Type B pancreatic cell (in vitro differentiated cells): ENCODE data around the gene AHRR. TPM values are rescaled to one million over a fixed set of nuclear protein-coding genes. Genes with fewer than 3 reads are reported as not detected.
A peak's percentile ranks its signal among the peaks of the same experiment; 100 is the strongest.

Experiments
- DNase-seq: peaks from one replicate; pipeline ENCODE4 v3.0.0; 2021; ENCODE audit warnings: mixed read lengths; ENCODE audit not compliant: unreplicated experiment; ENCODE audit errors: extremely low spot score
- H3K27ac Mint-ChIP-seq: 2 replicates; pipeline ENCODE4 v1.8.0; 2021; ENCODE audit warnings: mild to moderate bottlenecking, mixed read lengths
- H3K27me3 Mint-ChIP-seq: 2 replicates; pipeline ENCODE4 v1.8.0; 2021; ENCODE audit warnings: mixed read lengths
- H3K36me3 Mint-ChIP-seq: 2 replicates; pipeline ENCODE4 v1.8.0; 2021; ENCODE audit warnings: mixed read lengths
- H3K4me1 Mint-ChIP-seq: one replicate; pipeline ENCODE4 v1.8.0; 2021; ENCODE audit warnings: mixed read lengths; ENCODE audit not compliant: unreplicated experiment
- H3K4me3 Mint-ChIP-seq: 2 replicates; pipeline ENCODE4 v1.8.0; 2021; ENCODE audit warnings: mild to moderate bottlenecking, mixed read lengths
- H3K9me3 Mint-ChIP-seq: 2 replicates; pipeline ENCODE4 v1.8.0; 2021; ENCODE audit warnings: mixed read lengths
- total RNA-seq: library from RNA; stranded (reverse); gene quantifications from 2 replicates; pipeline ENCODE4 v1.2.1, GENCODE V29; 2021; ENCODE audit warnings: low replicate concordance
- TF ChIP-seq, protein P1 (sequence below): fragments of 200-600 bp; sonication (generic); conservative IDR thresholded peaks from 2 replicates; pipeline ENCODE4 v1.5.0; 2021; ENCODE audit warnings: antibody characterized with exemption, mild to moderate bottlenecking

AHRR gene
- total RNA-seq, 1 donor from 2014 or later: 13.4 TPM

DNA sequence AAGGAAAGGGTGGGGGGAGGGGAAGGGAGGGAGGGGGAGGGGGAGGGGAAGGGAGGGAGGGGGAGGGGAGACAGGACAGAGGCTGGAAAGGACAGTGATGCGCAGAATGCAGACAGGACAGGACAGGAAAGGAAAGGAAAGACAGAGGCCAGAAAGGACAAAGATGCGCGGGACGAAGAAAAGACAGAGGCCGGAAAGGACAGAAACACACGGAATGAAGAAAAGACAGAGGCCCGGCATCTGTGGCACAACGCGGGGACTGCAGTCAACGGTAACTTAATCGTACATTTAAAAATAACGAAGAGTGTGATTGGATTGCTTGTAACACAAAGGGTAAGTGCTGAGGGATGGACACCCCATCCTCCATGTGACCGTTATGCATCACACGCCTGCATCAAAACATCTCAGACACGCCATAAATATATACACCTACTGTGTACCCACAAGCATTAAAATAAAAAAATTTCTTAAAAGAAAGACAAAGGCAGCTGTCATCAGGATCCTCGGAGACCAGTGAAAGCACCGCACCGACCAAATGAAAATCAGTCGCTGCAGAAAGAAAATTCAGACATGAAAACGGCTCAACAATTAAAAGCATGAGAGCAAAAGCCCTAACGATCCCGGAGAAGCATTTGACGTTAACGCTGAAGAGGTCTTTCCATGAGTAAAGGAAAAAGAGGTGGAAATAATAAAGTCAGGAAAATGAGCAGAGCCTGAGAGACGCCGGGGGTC lies 68.5 kb downstream of the AHRR start:
- TF ChIP-seq, protein P1, sequence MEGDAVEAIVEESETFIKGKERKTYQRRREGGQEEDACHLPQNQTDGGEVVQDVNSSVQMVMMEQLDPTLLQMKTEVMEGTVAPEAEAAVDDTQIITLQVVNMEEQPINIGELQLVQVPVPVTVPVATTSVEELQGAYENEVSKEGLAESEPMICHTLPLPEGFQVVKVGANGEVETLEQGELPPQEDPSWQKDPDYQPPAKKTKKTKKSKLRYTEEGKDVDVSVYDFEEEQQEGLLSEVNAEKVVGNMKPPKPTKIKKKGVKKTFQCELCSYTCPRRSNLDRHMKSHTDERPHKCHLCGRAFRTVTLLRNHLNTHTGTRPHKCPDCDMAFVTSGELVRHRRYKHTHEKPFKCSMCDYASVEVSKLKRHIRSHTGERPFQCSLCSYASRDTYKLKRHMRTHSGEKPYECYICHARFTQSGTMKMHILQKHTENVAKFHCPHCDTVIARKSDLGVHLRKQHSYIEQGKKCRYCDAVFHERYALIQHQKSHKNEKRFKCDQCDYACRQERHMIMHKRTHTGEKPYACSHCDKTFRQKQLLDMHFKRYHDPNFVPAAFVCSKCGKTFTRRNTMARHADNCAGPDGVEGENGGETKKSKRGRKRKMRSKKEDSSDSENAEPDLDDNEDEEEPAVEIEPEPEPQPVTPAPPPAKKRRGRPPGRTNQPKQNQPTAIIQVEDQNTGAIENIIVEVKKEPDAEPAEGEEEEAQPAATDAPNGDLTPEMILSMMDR: no peak
- no peaks in the 10 kb centered on the region for H3K9me3 Mint-ChIP-seq
- H3K27me3 Mint-ChIP-seq: no peaks in the 10 kb centered on the region
- peaks cover 33% of the 10 kb centered on the region for H3K4me1 Mint-ChIP-seq
- H3K36me3 Mint-ChIP-seq: peaks cover 13% of the 10 kb centered on the region
- no peak for DNase-seq
- H3K27ac Mint-ChIP-seq: no peak overlapping the region
- H3K4me3 Mint-ChIP-seq: no peak overlapping the region

DNA sequence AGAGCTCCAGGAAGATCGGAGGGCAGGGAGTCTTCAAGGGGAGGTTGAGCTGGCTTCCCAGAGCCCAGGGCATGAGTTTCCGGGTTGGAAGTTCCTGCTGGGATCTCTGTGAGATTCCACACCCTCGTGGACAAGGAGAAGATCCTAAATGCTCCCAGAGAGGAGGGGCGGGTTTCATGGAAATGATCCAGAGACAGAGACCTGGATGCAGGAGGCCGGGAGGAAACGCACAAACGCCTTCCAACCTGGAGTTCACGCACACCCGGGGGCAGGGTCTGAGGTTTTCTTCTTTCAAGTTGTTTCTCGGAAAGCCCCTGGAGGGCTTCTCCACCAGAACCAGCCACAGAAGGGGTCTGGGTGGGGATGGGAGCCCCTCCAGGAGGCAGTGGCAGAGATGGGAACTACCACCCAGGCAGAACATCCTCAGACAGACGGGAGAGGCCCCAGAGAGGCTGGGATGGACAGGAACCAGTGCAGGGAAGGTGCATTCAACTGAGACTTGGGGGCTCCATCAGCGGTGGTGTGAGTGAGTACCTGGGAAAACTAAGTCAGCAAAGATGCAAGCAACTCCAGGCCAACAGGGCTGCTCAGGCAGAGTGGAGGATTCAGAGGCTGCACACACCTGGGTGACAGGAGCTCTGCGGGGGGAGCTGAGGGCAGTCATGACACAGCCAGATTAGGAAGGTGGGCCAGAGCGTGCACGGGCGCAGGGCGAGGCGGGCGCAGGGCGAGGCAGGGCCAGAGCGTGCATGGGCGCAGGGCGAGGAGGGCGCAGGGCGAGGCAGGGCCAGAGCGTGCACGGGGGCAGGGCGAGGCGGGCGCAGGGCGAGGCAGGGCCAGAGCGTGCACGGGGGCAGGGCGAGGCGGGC lies 69.3 kb downstream of the AHRR start:
- no peaks in the 10 kb centered on the region for H3K27me3 Mint-ChIP-seq
- no peak overlapping the region for H3K4me3 Mint-ChIP-seq
- H3K27ac Mint-ChIP-seq: no peak overlapping the region
- peaks cover 8% of the 10 kb centered on the region for H3K36me3 Mint-ChIP-seq
- TF ChIP-seq, protein P1: no peak
- peaks cover 33% of the 10 kb centered on the region for H3K4me1 Mint-ChIP-seq
- peak; percentile 50 for DNase-seq
- no peaks in the 10 kb centered on the region for H3K9me3 Mint-ChIP-seq

DNA sequence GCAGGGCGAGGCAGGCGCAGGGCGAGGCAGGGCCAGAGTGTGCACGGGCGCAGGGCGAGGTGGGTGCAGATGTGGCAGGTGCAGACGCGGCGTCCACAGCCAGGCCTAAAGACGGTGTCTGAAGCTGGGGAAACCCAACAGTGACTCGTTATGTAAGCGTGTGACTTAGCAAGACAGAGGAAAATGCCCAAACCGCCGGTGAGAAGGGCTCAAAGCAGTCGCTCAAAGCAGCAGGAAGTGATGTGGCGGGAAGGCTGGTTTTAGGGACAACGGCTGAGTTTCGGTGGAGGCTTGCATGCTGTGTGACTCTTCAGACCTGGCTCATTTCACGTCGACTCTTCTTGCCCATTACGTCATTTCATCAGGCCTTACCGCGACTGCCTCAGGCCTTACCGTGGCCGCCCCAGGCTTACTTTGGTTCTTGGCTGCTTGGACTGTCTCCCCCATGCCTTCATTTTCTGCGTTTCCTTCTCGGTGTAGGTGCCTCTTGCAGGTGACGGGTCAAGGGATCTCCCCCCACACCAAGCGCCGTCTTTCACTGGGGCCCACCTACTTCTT lies 71.0 kb downstream of the AHRR start:
- TF ChIP-seq, protein P1: no peak
- peak overlapping the region; percentile 23 for H3K27ac Mint-ChIP-seq
- H3K4me1 Mint-ChIP-seq: peaks cover 28% of the 10 kb centered on the region
- no peak overlapping the region for H3K4me3 Mint-ChIP-seq
- H3K9me3 Mint-ChIP-seq: no peaks in the 10 kb centered on the region
- no peaks in the 10 kb centered on the region for H3K27me3 Mint-ChIP-seq
- DNase-seq: peak; percentile 64
- peaks cover 3% of the 10 kb centered on the region for H3K36me3 Mint-ChIP-seq

DNA sequence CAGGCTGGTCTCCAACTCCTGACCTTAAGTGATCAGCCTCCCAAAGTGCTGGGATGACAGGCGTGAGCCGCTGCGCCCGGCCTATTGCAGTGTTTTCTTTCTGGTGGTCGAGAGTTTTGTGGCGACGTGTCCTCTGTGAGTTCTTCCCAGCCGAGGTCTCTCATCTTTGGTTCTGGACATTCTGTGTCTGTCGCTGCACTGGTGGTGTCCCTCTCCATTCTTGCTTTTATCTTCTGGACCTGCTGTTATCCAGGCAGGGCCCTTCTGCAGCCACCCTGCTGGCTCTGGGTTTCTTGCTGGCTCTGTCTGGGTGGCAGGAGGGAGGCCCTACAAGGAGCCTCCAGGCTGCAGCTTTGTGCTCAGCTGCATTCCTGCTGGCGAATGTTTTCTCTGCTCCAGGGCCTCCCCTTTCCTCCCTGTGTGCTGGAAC lies 72.3 kb downstream of the AHRR start:
- peak; percentile 57 for DNase-seq
- TF ChIP-seq, protein P1: no peak
- H3K36me3 Mint-ChIP-seq: no peaks in the 10 kb centered on the region
- H3K9me3 Mint-ChIP-seq: no peaks in the 10 kb centered on the region
- H3K4me3 Mint-ChIP-seq: no peak overlapping the region
- peak overlapping the region; percentile 58 for H3K27ac Mint-ChIP-seq
- no peaks in the 10 kb centered on the region for H3K27me3 Mint-ChIP-seq
- H3K4me1 Mint-ChIP-seq: peaks cover 28% of the 10 kb centered on the region

DNA sequence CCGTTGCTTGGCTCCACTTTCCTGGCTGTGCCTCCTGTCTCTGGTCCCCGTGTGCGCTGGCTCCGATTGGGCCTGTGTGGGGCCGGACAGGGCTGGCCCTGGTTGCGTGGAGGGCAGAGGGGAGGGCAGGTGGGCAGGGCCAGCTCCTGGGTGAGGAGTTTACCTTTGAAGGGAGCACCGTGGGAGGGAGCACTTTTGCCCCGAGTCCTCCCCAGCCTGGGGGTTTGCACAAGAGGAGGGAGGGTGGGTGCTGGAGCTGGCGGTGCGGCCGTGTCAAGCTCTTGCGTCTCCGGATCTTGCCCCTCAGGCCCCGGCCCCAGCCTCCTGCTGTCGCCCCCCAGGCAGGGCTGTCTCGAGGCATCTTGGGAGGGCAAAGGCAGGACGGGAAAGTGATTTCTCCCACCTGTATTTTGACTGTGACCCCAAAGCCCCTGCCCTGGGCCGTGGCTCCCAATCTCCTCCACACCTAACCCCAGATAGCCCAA lies 73.2 kb downstream of the AHRR start:
- no peaks in the 10 kb centered on the region for H3K9me3 Mint-ChIP-seq
- no peaks in the 10 kb centered on the region for H3K36me3 Mint-ChIP-seq
- TF ChIP-seq, protein P1: no peak
- H3K27me3 Mint-ChIP-seq: no peaks in the 10 kb centered on the region
- H3K27ac Mint-ChIP-seq: no peak overlapping the region
- DNase-seq: peak; percentile 64
- peaks cover 33% of the 10 kb centered on the region for H3K4me1 Mint-ChIP-seq
- no peak overlapping the region for H3K4me3 Mint-ChIP-seq
